Lung (tissue), 12 donors: ENCODE data around the gene CDC42BPG. TPM values are rescaled to one million over a fixed set of nuclear protein-coding genes. Genes with fewer than 3 reads are reported as not detected.
A peak's percentile ranks its signal among the peaks of the same experiment; 100 is the strongest.

Source experiments
- ATAC-seq: fragments of 200-7000 bp; cut with Tn5 transposase; one replicate; pipeline ENCODE4 v1.9.1; 2020; ENCODE audit warnings: moderate number of reproducible peaks; ENCODE audit not compliant: insufficient read depth, low FRiP score
- DNase-seq, 3 donors: peaks; one replicate each; pipeline ENCODE4 v3.0.0-alpha.2; 2013 to 2017
- H3K27ac ChIP-seq, 2 donors: one replicate each; pipeline ENCODE4 v1.5.1; 2013; ENCODE audit warnings: mild to moderate bottlenecking in 2 of 2, moderate library complexity in 2 of 2, control low read depth in 1 of 2, inconsistent platforms in 1 of 2, low read depth in 1 of 2, low read length in 1 of 2
- H3K27me3 ChIP-seq, 3 donors: one replicate each; pipeline ENCODE4 v1.5.1; 2013; ENCODE audit warnings: low read length in 2 of 3; ENCODE audit not compliant: control insufficient read depth in 3 of 3, insufficient read depth in 3 of 3
- H3K36me3 ChIP-seq, 4 donors: one replicate each; pipeline ENCODE4 v1.5.1; 2013; ENCODE audit warnings: low read length in 4 of 4, mild to moderate bottlenecking in 1 of 4, moderate library complexity in 1 of 4; ENCODE audit not compliant: control insufficient read depth in 4 of 4, insufficient read depth in 4 of 4
- H3K4me1 ChIP-seq, 5 donors: one replicate each; pipeline ENCODE4 v1.5.1; 2013; ENCODE audit warnings: low read length in 5 of 5, mild to moderate bottlenecking in 2 of 5, moderate library complexity in 1 of 5; ENCODE audit not compliant: control insufficient read depth in 5 of 5, insufficient read depth in 5 of 5
- H3K4me3 ChIP-seq: one replicate; pipeline ENCODE4 v1.5.1; 2013; ENCODE audit warnings: mild to moderate bottlenecking, control low read depth, moderate library complexity
- H3K9ac ChIP-seq, 2 donors: one replicate each; pipeline ENCODE4 v1.5.1; 2013; ENCODE audit warnings: low read length in 2 of 2, control low read depth in 1 of 2; ENCODE audit not compliant: insufficient read depth in 1 of 2
- H3K9me3 ChIP-seq, 4 donors: one replicate each; pipeline ENCODE4 v1.5.1; 2013; ENCODE audit warnings: low read length in 3 of 4, mild to moderate bottlenecking in 1 of 4, moderate library complexity in 1 of 4; ENCODE audit not compliant: control insufficient read depth in 4 of 4, insufficient read depth in 3 of 4
- WGBS, 2 donors: extraction: QIAGEN DNeasy Blood & Tissue Kit; methylation state at CpG; one replicate each; pipeline ENCODE4 v1.1.7; 2013; 5-methylcytosine and 5-hydroxymethylcytosine counted together
- polyA plus RNA-seq, 2 donors: library from polyadenylated mRNA; stranded (reverse); fragments of 200-250 nt; gene quantifications; one replicate each; pipeline ENCODE4 v1.2.1, GENCODE V29; 2013
- total RNA-seq, 2 donors: library from RNA; depleted of rRNA in 1 of 2; stranded (reverse); fragments of >200 nt in 1 of 2; gene quantifications; one replicate each; pipeline ENCODE4 v1.2.1, GENCODE V29; 2014 to 2021
- TF ChIP-seq, protein P1 (sequence below): IDR thresholded peaks from 2 replicates; pipeline ENCODE4 v1.5.1; 2012; ENCODE audit warnings: mild to moderate bottlenecking; ENCODE audit errors: control extremely low read depth, extremely low read depth
- donor health status: control.
- donor health status: control.
- donor health status: Bipolar disorder and iron deficiency.
- donor health status: healthy.
- donor health status: DM: yes; HTN: yes; CAD: no.

The CDC42BPG gene
- total and polyA plus RNA-seq, 4 donors = 7.1 to 23.5 (median 10.6) TPM

- H3K36me3 ChIP-seq = peaks cover 0 to 18% (median 6%) of the 10 kb centered on the region in 4 donors
- whole genome bisulfite sequencing, 2 donors = 86 to 92% methylated on average over 9 of the region's 9 CpGs
- no peaks in the 10 kb centered on the region for H3K4me1 ChIP-seq
- no peak overlapping the region for H3K27ac ChIP-seq
- no peaks in the 10 kb centered on the region for H3K27me3 ChIP-seq
- H3K9me3 ChIP-seq = no peaks in the 10 kb centered on the region
- no peak overlapping the region for H3K9ac ChIP-seq
- ATAC-seq = no peak
- H3K4me3 ChIP-seq = no peak overlapping the region
- no peak for DNase-seq
- TF ChIP-seq, protein P1, sequence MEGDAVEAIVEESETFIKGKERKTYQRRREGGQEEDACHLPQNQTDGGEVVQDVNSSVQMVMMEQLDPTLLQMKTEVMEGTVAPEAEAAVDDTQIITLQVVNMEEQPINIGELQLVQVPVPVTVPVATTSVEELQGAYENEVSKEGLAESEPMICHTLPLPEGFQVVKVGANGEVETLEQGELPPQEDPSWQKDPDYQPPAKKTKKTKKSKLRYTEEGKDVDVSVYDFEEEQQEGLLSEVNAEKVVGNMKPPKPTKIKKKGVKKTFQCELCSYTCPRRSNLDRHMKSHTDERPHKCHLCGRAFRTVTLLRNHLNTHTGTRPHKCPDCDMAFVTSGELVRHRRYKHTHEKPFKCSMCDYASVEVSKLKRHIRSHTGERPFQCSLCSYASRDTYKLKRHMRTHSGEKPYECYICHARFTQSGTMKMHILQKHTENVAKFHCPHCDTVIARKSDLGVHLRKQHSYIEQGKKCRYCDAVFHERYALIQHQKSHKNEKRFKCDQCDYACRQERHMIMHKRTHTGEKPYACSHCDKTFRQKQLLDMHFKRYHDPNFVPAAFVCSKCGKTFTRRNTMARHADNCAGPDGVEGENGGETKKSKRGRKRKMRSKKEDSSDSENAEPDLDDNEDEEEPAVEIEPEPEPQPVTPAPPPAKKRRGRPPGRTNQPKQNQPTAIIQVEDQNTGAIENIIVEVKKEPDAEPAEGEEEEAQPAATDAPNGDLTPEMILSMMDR = no peak
Observed at GRCh38 chr11:64788321-64789215, 55.9 kb downstream of the CDC42BPG start.

DNA sequence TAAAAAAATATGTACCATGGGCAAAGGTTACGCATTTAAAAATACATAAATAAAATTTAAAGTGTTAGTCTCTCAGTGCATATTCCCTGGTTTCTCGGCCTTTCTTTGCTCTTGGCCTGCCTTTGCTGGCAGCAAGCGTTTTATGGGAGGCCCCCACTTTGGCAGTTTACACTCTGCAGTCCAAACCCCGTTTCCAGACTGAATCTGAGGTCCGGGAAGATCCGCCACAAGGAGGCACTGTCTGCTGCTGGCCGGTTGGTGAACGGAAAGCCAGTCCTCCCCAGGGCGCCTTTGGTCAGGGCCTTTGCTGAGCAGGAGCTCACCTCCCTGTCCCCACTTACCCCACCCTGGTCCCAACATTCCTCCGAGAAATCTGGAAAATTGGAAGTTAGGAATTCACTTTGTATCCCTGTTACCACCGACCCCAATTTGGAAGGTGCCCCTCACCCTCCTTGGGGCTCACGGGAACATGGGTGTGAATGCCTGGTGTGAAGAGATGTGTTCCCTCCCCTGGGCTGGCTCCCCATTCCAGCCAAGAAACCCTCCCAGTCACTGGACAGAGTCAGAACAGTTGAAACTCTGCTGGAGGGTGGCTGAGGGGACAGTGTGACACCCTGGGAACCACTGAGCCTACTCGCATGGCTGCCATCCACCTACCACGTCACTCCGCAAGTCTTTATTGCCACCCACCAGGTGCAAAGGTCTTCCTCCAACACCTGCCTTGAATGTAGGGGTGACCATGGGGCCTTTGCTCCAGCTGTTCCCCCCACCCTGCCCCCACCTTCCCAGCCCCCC lies 56.7 kb downstream of the CDC42BPG start:
- TF ChIP-seq, protein P1 = peak; percentile 55
- ATAC-seq (peak; percentile 79), DNase-seq (peak; percentile 39 to 41 (median 39))
- WGBS, 2 donors = 44 to 50% methylated on average over 15 of the region's 15 CpGs
- H3K36me3 ChIP-seq = peaks cover 0 to 18% (median 6%) of the 10 kb centered on the region in 4 donors
- no peaks in the 10 kb centered on the region for H3K4me1 ChIP-seq
- no peaks in the 10 kb centered on the region for H3K27me3 ChIP-seq
- H3K27ac ChIP-seq = no peak overlapping the region
- H3K9me3 ChIP-seq = no peaks in the 10 kb centered on the region
- H3K9ac ChIP-seq = no peak overlapping the region
- no peak overlapping the region for H3K4me3 ChIP-seq

DNA sequence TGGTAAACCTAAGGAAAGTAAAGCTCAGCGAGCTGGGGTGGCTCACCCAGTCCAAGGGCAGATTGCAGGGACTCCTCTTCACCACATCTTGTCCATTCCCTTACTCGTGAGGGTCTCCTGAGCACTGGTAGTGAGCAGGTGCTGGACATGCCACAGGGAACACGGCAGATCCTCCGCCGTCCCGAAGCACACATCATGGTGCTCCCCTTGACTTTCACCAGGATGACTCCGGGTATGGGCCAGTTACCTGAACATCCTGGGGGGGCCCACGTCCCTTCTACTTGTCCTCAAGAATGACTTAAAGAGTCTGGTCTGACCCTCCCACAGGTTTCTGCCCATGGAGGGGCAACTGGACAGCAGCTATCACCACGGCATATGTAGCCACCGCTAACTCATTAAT lies 58.1 kb downstream of the CDC42BPG start:
- DNase-seq (no peak), ATAC-seq (no peak)
- TF ChIP-seq, protein P1 = no peak
- peaks cover 0 to 11% (median 5%) of the 10 kb centered on the region in 4 donors for H3K36me3 ChIP-seq
- 92 to 94% methylated on average over 10 of the region's 10 CpGs for whole genome bisulfite sequencing, 2 donors
- no peaks in the 10 kb centered on the region for H3K4me1 ChIP-seq
- H3K27ac ChIP-seq = no peak overlapping the region
- no peak overlapping the region for H3K9ac ChIP-seq
- H3K4me3 ChIP-seq = no peak overlapping the region
- H3K27me3 ChIP-seq = no peaks in the 10 kb centered on the region
- H3K9me3 ChIP-seq = no peaks in the 10 kb centered on the region
